GM06990 (cell line): ENCODE measurements around the gene TRMT11.
A peak's percentile ranks its signal among the peaks of the same experiment; 100 is the strongest.
"Not testable (repeated sequence)": the region's sequence is repeated elsewhere in the genome, so short reads cannot be mapped to it uniquely, and the experiment has no call there.

ENCODE experiments used
- DNase-seq: peaks from one replicate; pipeline ENCODE4 v3.0.0-alpha.2; 2011; ENCODE audit not compliant: insufficient read length; ENCODE audit errors: extremely low read depth
- H3K27me3 ChIP-seq: replicated peaks from 2 replicates; pipeline ENCODE4 v1.6.0; 2011; ENCODE audit warnings: low read length; ENCODE audit not compliant: control insufficient read depth, insufficient read depth
- H3K36me3 ChIP-seq: 2 replicates; pipeline ENCODE4 v1.5.1; 2011; ENCODE audit warnings: low read length; ENCODE audit not compliant: control insufficient read depth, insufficient read depth
- H3K4me3 ChIP-seq: replicated peaks from 2 replicates; pipeline ENCODE4 v1.5.1; 2011; ENCODE audit warnings: low read depth, mild to moderate bottlenecking, control low read depth, low read length
- CTCF ChIP-seq: IDR thresholded peaks from 2 replicates; pipeline ENCODE4 v1.5.1; 2011; ENCODE audit warnings: low read length, control low read depth, mild to moderate bottlenecking, inconsistent platforms; ENCODE audit not compliant: insufficient read depth, poor library complexity, severe bottlenecking

TRMT11 gene

GRCh38 chr6:126020305-126021050 is 34.1 kb downstream of the TRMT11 start:
- Histone ChIP-seq H3K27me3 (no peaks in the 10 kb centered on the region), H3K36me3 (peaks cover 3% of the 10 kb centered on the region), H3K4me3 (no peak overlapping the region)
- no peak for DNase-seq
- TF ChIP-seq CTCF: no peak

- not testable (repeated sequence) for H3K27me3 ChIP-seq, DNase-seq, H3K36me3 ChIP-seq, H3K4me3 ChIP-seq
Observed at GRCh38 chr6:126023474-126023873, 37.1 kb downstream of the TRMT11 start.

DNA sequence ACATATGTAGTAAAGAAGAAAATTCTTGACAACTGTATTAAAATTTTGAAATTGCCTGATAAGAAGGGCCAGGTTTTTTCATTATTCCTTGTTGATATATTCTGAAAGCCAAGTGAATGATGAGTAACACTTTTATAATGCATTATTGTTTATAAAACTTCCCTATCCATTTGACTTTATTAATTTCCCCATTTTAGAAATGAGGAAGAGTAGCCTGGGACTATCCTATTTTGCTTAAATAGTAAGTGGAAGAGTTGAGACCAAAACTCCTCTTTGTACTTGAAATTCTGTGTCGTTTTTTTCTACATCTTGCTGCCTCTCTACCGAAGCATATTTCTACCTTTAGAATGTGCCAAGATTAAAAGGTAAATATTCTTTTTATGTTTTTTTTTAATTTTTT is 39.7 kb downstream of the TRMT11 start:
- H3K36me3 ChIP-seq: peaks cover 2% of the 10 kb centered on the region
- H3K4me3 ChIP-seq: no peak overlapping the region
- H3K27me3 ChIP-seq: no peaks in the 10 kb centered on the region
- TF ChIP-seq CTCF: no peak
- DNase-seq: no peak

- no peak for DNase-seq
- no peaks in the 10 kb centered on the region; the same call in none of the 2 replicates for H3K36me3 ChIP-seq
Observed at GRCh38 chr6:126027601-126028000, 41.3 kb downstream of the TRMT11 start.

DNA sequence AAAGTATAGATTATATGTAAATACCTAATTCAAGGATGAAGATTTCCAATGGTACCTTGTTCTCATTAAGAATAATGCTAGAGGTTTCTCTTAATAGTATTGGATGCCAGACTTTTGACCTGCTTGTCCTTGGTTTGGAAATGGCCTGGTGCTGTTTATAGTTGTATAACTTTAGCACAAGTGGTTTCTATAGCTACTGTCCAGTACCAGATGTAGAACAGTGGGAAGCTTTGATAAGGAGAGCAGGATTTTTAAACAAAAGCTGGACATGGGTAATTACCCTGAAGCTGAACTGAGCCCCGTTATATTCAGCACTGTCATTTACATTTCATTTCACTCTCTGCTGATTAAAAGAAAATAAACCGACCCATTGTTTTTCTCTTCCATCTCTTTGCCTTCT is 43.7 kb downstream of the TRMT11 start:
- Histone ChIP-seq H3K4me3 (no peak overlapping the region), H3K36me3 (no peaks in the 10 kb centered on the region; the same call in none of the 2 replicates), H3K27me3 (no peaks in the 10 kb centered on the region)
- TF ChIP-seq CTCF: no peak
- DNase-seq: no peak

More at GRCh38 chr6:126027601-126028000, 41.3 kb downstream of the TRMT11 start:
- Histone ChIP-seq H3K27me3 (no peaks in the 10 kb centered on the region), H3K4me3 (no peak overlapping the region)
- TF ChIP-seq CTCF: no peak

GRCh38 chr6:126033696-126034095 is 47.4 kb downstream of the TRMT11 start:
- Histone ChIP-seq H3K4me3 (no peak overlapping the region), H3K36me3 (no peaks in the 10 kb centered on the region; the same call in none of the 2 replicates), H3K27me3 (no peaks in the 10 kb centered on the region)
- peak; percentile 46 for TF ChIP-seq CTCF
- peak; percentile 7 for DNase-seq
